ENCODE data around the gene ESR1. TPM values are rescaled to one million over a fixed set of nuclear protein-coding genes. Genes with fewer than 3 reads are reported as not detected.

ESR1 gene
- total and polyA plus RNA-seq, 2 experiments from 2014 or later: 1.6 to 5.1 TPM

DNA sequence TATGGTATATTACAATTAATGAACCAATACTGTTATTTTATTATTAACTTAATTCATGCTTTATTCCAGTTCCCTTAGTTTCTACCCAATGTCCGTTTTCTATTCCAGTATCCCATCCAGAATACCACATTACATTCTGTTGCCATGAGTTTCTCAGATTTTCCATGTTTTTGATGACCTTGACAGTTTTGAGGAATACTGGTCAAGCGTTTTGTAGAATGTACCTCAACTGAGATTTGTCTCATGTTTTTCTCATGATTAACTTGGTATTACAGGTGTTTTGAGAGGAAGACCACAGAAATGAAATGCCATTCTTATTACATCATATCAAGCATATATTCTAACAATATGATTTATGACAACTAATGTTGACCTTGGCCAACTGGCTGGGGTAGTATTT, 23.8 kb upstream of the ESR1 start:
- Histone ChIP-seq H3K27ac (no peak overlapping the region), H3K9me3 (ENCODE audit: low read depth) (no peaks in the 10 kb centered on the region), H3K36me3 (no peaks in the 10 kb centered on the region), H3K27me3 (no peaks in the 10 kb centered on the region), H3K4me3 (no peak overlapping the region), H3K4me1 (ENCODE audit: low read depth) (no peaks in the 10 kb centered on the region)
- DNase-seq (ENCODE audit: low read depth in 1 of 2, low spot score in 1 of 2): no peak
- TF ChIP-seq, protein P1, sequence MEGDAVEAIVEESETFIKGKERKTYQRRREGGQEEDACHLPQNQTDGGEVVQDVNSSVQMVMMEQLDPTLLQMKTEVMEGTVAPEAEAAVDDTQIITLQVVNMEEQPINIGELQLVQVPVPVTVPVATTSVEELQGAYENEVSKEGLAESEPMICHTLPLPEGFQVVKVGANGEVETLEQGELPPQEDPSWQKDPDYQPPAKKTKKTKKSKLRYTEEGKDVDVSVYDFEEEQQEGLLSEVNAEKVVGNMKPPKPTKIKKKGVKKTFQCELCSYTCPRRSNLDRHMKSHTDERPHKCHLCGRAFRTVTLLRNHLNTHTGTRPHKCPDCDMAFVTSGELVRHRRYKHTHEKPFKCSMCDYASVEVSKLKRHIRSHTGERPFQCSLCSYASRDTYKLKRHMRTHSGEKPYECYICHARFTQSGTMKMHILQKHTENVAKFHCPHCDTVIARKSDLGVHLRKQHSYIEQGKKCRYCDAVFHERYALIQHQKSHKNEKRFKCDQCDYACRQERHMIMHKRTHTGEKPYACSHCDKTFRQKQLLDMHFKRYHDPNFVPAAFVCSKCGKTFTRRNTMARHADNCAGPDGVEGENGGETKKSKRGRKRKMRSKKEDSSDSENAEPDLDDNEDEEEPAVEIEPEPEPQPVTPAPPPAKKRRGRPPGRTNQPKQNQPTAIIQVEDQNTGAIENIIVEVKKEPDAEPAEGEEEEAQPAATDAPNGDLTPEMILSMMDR (IDR thresholded peaks at IDR 0.05; ENCODE audit: low read depth, low read length): no peak

- TF ChIP-seq, protein P1 (IDR thresholded peaks at IDR 0.05; ENCODE audit: low read depth, low read length): no peak
- DNase-seq (ENCODE audit: low read depth in 1 of 2, low spot score in 1 of 2): no peak
- no peak overlapping the region for H3K4me3 ChIP-seq
- no peaks in the 10 kb centered on the region for H3K9me3 ChIP-seq (ENCODE audit: low read depth)
- no peaks in the 10 kb centered on the region for H3K36me3 ChIP-seq
- no peaks in the 10 kb centered on the region for H3K27me3 ChIP-seq
- no peaks in the 10 kb centered on the region for H3K4me1 ChIP-seq (ENCODE audit: low read depth)
- H3K27ac ChIP-seq: no peak overlapping the region
Measured at GRCh38 chr6:151784441-151785214, 22.9 kb upstream of the ESR1 start.

DNA sequence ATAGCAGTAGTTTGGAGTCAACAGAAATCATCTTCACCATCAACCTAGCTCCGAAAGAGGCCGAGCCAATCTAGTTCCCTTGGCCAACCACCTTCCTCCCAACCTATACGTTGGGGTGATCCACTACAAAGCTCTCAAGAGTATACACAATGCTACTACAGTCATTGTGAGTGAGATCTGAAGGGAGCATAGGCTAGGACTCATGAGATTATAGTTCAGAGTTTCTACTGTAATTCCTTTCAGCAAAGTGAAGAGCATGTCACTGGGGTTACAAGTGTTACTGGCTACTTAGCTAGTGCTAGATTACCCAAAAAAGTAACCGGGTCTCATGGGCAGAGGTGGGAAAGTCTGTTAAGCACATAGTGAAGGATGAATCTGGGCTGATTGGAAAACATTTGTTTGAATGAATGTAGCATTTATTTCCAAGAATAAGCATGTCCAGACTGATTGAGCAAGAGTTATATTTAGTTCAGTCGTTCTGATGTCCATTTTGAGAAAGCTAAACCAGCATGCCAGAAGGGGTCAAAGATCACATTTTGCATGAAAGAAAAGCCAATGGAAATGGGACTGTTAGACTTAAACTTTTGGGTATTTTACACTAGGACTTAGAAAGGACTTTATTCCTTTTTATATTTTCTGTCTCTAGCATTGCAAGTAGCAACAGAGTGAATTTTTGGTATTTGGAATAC, 10.5 kb upstream of the ESR1 start:
- TF ChIP-seq, protein P1 (IDR thresholded peaks at IDR 0.05; ENCODE audit: low read depth, low read length): no peak
- Histone ChIP-seq H3K4me3 (no peak overlapping the region), H3K36me3 (no peaks in the 10 kb centered on the region), H3K27me3 (no peaks in the 10 kb centered on the region), H3K4me1 (ENCODE audit: low read depth) (peaks cover 7% of the 10 kb centered on the region), H3K27ac (peak overlapping the region; percentile 46), H3K9me3 (ENCODE audit: low read depth) (no peaks in the 10 kb centered on the region)
- no peak for DNase-seq (ENCODE audit: low read depth in 1 of 2, low spot score in 1 of 2)

DNA sequence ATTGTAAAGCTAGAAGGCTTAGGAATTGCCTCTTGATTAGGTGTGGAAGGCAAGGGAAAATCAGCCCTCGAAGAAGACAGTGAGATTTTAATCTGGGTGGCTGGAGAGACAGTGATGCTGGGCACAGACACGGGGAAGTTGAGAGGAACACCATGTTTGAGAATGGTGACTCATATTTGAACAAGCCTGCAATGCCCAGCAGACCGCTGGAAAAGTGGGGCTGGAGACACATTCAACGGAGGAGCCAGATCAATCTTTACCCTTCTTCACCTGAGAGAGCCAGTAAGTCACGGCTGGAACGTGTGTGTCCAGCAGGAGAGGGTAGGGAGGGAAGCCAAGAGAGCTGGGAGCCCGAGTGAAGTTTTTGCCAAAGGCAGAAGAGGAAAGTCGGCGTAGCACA, 3.7 kb upstream of the ESR1 start:
- Histone ChIP-seq H3K4me3 (no peak overlapping the region), H3K4me1 (ENCODE audit: low read depth) (peaks cover 12% of the 10 kb centered on the region), H3K27me3 (peaks cover 55% of the 10 kb centered on the region), H3K27ac (no peak overlapping the region), H3K36me3 (no peaks in the 10 kb centered on the region), H3K9me3 (ENCODE audit: low read depth) (no peaks in the 10 kb centered on the region)
- DNase-seq (ENCODE audit: low read depth in 1 of 2, low spot score in 1 of 2): no peak
- TF ChIP-seq, protein P1 (IDR thresholded peaks at IDR 0.05; ENCODE audit: low read depth, low read length): no peak

GRCh38 chr6:151804585-151805285, 2.7 kb upstream of the ESR1 start:
- peaks cover 65% of the 10 kb centered on the region for H3K27me3 ChIP-seq
- no peaks in the 10 kb centered on the region for H3K36me3 ChIP-seq
- peaks cover 12% of the 10 kb centered on the region for H3K4me1 ChIP-seq (ENCODE audit: low read depth)
- TF ChIP-seq, protein P1 (IDR thresholded peaks at IDR 0.05; ENCODE audit: low read depth, low read length): no peak
- H3K27ac ChIP-seq: no peak overlapping the region
- DNase-seq (ENCODE audit: low read depth in 1 of 2, low spot score in 1 of 2): no peak
- no peaks in the 10 kb centered on the region for H3K9me3 ChIP-seq (ENCODE audit: low read depth)
- no peak overlapping the region for H3K4me3 ChIP-seq
